GM12875 (cell line): Measurements from ENCODE around the gene RGS21.

Source experiments
- H3K4me3 ChIP-seq: one replicate; pipeline ENCODE4 v1.5.1; 2011; ENCODE audit warnings: low read depth, low read length, control low read depth
- TF ChIP-seq, protein P1 (sequence below): IDR thresholded peaks from 2 replicates; pipeline ENCODE4 v1.5.1; 2011; ENCODE audit warnings: low read depth, mild to moderate bottlenecking, control low read depth, inconsistent platforms, low read length, moderate library complexity, borderline replicate concordance; ENCODE audit not compliant: insufficient read depth

The RGS21 gene, protein sequence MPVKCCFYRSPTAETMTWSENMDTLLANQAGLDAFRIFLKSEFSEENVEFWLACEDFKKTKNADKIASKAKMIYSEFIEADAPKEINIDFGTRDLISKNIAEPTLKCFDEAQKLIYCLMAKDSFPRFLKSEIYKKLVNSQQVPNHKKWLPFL

DNA sequence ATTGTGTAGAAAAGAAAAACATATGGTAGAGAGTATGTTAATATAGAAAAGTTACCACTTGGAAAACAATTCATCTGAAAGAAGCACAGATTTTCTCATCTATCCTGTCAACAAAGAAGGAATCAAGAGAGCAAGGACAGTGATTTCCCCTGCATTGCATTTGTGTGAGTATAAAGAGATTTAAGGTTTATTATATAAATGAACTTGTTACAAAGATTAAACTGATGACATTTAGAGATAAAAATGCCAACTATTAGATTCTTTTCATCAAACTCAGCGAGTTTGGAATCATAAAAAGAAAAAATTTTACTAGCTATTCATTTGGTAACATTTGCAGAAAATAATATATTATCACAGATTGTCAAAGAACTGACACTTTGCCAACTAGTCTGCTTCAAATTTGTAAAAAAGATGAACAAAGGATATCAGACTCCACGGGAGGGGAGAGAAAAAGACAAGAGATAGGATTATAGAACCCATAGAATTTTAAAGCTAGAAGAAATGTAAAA is at the start of gene RGS21:
RGS21 (plus strand) TSS at position 51 of the 509 bp plus-strand sequence. CDS start 26,045 bp downstream, outside the sequence.
- TF ChIP-seq, protein P1, sequence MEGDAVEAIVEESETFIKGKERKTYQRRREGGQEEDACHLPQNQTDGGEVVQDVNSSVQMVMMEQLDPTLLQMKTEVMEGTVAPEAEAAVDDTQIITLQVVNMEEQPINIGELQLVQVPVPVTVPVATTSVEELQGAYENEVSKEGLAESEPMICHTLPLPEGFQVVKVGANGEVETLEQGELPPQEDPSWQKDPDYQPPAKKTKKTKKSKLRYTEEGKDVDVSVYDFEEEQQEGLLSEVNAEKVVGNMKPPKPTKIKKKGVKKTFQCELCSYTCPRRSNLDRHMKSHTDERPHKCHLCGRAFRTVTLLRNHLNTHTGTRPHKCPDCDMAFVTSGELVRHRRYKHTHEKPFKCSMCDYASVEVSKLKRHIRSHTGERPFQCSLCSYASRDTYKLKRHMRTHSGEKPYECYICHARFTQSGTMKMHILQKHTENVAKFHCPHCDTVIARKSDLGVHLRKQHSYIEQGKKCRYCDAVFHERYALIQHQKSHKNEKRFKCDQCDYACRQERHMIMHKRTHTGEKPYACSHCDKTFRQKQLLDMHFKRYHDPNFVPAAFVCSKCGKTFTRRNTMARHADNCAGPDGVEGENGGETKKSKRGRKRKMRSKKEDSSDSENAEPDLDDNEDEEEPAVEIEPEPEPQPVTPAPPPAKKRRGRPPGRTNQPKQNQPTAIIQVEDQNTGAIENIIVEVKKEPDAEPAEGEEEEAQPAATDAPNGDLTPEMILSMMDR, result no peak
- H3K4me3 ChIP-seq, result no peak within 1 kb of the TSS

DNA sequence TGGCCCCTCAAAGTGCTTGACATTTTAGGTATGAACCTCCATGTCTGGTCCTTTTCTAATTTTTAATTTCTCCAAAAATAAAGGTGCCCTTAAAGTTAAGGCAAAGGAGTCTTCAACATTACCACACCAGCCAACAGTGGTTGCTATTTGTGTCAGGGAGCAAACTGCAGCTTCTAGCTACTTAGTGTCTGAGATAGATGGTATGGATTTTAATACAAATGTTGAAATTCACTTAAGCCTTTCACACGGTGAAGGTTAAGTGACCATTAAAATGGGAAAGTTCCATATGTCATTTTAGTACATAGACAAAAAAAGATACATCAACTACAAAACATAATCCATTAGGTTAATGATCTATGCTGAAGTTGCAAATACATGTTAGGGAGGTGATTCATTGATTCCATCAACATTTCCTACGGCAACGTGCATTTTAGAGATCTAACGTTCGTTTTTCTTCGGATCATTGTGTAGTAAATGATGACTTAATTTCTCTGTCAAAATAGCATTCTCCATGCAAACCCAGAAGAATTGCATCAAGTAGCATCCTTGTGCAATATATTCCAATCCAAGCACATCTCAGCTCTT is 48.2 kb upstream of the RGS21 start:
- TF ChIP-seq, protein P1, result no peak

DNA sequence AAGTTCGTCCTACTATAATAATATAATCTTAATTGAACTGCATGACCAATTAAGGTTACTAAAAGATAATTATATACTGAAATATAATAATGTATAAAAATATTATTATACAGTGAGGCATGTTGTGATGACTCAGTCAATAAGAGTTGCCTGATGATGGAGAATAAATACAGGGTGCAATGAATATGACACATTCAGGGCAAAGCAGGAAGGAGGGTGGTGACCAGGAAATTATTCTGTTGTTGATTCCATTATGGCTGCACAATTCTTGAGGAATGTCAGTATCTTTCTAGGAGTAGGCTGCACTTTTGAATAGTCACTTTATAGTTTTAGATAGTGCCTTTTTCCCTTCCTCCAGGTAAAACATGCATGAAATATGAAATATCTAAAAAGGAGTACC is 46.4 kb upstream of the RGS21 start:
- no peak overlapping the region for H3K4me3 ChIP-seq
- TF ChIP-seq, protein P1, result no peak

More for the DNA sequence above, 48.2 kb upstream of the RGS21 start:
- H3K4me3 ChIP-seq, result no peak overlapping the region

DNA sequence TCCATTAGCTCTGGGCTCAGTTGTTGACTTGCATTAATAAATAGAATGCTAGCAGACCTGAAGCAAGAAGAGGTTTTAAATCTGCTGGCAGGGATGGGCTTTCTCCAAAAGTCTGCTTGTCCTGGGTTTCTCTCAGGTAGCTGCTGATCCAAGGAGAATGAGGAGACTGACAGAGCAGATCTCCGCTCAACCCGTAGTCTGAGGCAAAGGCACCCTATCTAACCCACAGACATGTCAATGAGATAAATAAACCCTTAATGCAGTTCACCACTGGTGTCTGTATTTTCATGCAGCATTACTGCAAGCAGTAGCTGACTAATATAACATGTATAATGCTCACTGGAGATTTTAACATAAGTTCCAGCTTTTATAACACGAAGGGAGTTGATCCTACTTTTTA is 44.1 kb upstream of the RGS21 start:
- H3K4me3 ChIP-seq, result no peak overlapping the region
- TF ChIP-seq, protein P1, result no peak

DNA sequence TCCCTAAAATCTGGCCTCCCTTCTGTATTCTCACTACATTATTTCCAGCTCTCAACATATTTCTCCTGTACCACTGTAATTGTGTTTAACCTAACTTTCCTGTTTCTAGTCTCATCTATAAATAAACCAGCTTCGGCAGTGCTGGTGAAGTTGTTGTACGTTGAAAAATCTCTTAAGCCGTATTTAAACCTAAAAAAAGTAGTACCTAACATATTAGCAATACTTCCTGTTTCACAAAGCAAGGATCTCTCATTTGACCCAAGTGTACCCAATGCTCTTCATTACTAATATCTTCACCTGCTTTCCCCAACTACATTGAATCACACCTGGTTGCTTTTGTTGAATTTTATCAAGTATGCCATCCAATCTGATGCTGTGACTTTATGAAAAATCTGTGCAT is 42.2 kb upstream of the RGS21 start:
- no peak overlapping the region for H3K4me3 ChIP-seq
- TF ChIP-seq, protein P1, result no peak

DNA sequence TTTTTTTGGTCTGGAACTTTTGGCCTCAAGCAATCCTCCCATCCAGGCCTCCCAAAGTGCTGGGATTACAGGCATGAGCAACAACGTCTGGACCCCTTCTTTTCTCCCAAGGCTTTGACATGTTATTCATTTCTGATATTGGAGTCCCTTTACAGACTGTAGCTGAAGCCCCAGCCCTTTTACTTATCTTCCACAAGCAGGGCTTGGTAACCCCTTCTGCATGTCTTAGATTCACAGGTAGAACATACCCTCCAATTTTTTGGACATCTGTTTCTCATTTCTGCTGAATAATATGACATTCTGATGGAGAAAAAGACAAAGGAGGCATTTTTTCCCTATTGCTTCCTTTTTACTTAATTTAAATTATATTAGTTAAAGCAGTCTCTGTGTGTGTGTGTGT is 39.2 kb upstream of the RGS21 start:
- H3K4me3 ChIP-seq, result no peak overlapping the region
- TF ChIP-seq, protein P1, result no peak

DNA sequence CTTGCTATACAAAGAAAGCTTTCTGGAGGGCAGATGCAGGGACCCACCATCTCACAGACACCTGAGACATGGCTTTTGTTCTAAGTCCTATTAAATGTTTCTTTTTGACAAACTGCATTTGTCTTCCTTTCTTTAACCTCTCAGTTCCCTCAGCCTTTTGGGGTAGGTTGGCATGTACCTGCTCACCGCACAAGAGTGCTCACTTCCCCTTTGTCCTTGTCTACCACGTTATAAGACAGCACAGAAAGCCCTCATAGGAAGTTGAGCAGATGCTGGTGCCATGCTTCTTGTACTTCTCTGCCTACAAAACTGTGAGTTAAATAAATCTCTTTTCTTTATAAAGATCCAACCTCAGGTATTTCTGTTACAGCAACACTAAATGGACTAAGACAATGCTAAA is 31.9 kb upstream of the RGS21 start:
- H3K4me3 ChIP-seq, result no peak overlapping the region
- TF ChIP-seq, protein P1, result no peak
